HG02610 (cell line): ENCODE results near the gene ICAM1.

Source experiments
- ATAC-seq: cut with Tn5 transposase; IDR thresholded peaks from one replicate; pipeline ENCODE4 v1.9.1; 2021; ENCODE audit warnings: mild to moderate bottlenecking, moderate library complexity; ENCODE audit not compliant: unreplicated experiment

ICAM1 gene

DNA sequence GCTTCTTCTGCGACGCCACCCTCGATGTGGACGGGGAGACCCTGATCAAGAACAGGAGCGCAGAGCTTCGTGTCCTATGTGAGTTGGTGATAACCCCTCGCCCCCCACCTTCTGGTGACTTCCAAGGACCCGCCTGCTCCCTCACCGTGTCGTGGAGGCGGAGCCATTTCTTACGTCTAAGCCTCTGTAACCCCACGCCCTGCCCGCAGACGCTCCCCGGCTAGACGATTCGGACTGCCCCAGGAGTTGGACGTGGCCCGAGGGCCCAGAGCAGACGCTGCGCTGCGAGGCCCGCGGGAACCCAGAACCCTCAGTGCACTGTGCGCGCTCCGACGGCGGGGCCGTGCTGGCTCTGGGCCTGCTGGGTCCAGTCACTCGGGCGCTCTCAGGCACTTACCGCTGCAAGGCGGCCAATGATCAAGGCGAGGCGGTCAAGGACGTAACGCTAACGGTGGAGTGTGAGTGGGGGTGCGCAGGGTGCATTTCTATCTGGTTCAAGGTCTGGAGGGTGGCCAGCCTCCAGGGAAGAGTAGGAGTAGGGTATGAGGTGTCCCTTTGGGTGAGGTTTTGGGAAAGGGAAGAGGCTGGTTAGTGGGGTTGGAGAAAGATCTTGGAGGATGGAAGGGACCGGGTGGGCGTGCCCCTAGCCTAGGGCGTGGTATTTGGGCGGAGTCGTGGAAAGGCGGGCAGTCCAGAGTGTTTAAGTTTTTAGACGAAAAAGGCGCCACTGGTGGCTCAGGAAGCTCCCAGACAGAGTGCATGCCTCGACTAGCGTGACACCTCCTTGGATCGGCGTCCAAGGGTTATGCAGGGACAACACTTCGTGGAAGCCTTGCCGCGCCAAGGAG is 22.1 kb downstream of the ICAM1 start:
- ATAC-seq, result no peak

GRCh38 chr19:10293637-10294367 is 22.9 kb downstream of the ICAM1 start:
- no peak for ATAC-seq

DNA sequence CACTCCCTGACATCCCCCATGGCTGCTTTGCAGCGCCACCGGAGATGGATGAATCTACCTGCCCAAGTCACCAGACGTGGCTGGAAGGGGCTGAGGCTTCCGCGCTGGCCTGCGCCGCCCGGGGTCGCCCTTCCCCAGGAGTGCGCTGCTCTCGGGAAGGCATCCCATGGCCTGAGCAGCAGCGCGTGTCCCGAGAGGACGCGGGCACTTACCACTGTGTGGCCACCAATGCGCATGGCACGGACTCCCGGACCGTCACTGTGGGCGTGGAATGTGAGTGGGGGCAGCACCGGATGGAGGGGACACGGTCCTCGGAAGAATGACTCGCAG is 23.4 kb downstream of the ICAM1 start:
- ATAC-seq, result no peak

DNA sequence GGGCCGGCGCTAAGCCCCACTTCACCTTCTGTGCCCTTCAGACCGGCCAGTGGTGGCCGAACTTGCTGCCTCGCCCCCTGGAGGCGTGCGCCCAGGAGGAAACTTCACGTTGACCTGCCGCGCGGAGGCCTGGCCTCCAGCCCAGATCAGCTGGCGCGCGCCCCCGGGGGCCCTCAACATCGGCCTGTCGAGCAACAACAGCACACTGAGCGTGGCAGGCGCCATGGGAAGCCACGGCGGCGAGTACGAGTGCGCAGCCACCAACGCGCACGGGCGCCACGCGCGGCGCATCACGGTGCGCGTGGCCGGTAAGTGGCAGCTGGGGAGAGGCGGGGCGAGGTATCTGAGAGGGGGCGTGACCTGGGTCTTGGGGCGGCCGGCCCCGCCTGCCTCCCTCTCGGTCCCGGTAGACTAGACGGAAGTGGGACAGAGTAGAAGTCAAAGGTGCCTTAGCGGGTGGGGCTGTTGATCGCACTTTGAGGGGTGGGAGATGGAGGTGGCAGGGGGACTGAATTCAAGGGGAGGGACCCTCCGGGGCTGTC is 24.5 kb downstream of the ICAM1 start:
- ATAC-seq, result no peak

DNA sequence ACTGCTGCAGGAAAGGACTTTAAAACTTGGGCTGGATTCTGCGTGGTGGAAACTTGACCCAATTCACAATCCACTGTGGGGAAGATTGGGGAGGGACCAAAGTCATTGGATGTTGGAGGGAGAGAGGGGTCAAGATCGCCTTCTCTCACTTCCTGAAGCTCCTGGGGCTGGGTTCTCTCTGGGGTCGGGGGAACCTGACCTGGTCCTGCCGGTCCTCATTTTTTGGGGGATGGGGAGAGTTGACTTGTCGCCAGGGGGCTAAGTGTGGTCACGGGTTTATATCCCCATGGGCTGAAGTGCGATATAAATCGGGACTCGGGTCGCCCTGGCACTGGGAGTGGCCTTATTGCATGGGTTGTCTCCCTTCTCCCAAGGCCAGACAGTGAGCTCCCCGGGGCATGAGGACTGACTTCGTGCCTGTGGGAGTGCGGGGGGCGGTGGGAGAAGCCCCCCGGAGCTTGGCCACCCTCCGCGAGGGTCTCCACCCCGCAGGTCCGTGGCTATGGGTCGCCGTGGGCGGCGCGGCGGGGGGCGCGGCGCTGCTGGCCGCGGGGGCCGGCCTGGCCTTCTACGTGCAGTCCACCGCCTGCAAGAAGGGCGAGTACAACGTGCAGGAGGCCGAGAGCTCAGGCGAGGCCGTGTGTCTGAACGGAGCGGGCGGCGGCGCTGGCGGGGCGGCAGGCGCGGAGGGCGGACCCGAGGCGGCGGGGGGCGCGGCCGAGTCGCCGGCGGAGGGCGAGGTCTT is 25.1 kb downstream of the ICAM1 start:
- ATAC-seq, result no peak

DNA sequence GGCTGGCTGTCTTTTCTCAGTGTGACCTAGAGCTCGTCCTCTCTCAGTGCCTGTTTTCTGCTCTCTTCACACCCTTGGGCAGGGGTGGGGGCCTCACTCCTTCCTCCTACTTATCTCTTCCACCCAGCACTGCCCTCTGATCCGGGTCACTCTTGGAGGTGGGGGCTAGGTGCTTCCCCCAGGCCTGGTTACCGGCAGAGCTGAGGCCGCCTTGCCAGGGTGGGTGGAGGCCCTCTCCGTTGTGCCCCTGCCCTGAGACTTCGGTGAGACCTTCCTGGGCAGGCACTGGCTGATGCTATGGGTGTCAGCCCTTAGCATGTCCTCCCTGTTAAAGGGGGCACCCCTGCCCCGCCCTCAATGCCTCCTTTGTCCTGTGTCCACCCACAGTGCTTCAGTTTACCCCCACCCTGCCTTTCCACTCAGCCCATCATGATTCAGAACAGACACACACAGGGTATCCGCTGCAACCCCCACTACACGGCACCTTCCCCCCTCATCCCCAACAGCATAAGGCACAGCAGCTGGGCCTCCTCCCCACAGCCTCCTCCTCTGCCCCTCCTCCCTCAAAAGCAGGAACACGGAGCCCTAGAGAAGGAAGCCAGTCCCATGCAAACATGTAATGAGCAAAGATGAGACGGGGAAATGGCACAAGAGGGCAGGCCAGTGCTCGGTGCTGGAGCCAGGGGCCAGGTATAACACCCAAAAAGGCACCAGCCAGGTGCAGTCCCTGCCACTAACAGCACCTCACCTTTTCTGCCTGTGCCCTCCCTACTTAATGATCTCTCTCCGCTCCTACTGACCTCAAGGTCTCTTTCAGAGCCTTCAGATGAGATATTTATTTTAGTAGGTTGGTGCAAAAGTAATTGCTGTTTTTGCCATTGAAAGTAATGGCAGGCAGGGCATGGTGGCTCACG is 28.9 kb downstream of the ICAM1 start:
- ATAC-seq, result no peak

GRCh38 chr19:10305139-10305806 is 34.4 kb downstream of the ICAM1 start:
- ATAC-seq, result no peak

DNA sequence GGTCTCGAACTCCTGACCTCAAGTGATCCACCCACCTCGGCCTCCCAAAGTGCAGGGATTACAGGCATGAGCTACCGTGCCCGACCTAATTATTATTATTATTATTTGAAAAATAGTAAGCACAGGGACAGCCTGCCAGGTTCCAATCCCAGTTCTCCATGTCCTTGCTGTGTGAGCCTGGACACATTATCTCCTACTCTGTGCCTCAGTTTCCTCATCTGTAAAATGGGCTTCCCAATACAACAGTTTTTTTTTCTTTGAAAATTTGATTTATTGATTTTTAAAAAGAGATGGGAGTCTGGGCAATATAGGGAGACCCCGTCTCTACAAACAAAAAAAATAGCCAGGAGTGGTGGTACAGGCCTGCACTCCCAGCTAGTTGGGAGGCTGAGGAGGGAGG is 35.4 kb downstream of the ICAM1 start:
- ATAC-seq, result no peak

GRCh38 chr19:10309423-10309822 is 38.5 kb downstream of the ICAM1 start, which contains the start of gene ZGLP1:
ZGLP1 (minus strand) TSS chr19:10309815.
- ATAC-seq, result no peak

GRCh38 chr19:10315335-10316214 is 44.7 kb downstream of the ICAM1 start, which contains the start of gene FDX2:
FDX2 (minus strand) TSS chr19:10316015; CDS start chr19:10315996, 19 bp downstream.
- peak; percentile 59 for ATAC-seq

GRCh38 chr19:10316229-10317044 is 45.5 kb downstream of the ICAM1 start:
- no peak for ATAC-seq

GRCh38 chr19:10317045-10317856 is 46.3 kb downstream of the ICAM1 start:
- no peak for ATAC-seq

DNA sequence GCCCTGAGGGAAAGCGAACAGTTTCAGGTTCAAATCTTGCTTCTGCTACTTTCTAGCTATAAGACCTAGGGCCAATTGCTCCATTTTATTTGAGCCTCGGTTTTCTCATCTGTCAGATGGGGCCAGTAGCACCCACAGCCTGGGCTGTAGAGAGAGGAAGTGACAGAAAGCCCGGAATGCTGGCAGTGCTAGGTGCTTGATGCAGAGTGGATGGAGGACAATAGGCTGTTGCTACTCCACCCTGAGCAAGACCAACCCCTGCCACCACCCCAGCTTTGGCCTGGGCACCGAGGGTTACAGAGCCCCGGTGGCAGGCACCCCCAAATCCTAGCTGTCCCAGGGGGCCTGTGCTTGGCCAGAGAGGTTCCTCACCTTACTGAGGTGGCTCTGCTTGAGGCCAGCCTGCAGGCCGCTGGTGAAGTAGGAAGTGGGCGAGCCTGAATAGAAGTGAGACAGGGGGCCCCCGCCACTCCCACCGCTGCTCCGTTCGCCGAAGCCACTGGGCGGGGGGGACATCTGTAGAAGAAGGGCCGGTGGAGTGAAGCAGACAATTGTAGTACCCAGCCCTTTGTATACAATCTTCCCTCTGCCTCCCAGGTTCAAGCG is 47.0 kb downstream of the ICAM1 start:
- ATAC-seq, result no peak

DNA sequence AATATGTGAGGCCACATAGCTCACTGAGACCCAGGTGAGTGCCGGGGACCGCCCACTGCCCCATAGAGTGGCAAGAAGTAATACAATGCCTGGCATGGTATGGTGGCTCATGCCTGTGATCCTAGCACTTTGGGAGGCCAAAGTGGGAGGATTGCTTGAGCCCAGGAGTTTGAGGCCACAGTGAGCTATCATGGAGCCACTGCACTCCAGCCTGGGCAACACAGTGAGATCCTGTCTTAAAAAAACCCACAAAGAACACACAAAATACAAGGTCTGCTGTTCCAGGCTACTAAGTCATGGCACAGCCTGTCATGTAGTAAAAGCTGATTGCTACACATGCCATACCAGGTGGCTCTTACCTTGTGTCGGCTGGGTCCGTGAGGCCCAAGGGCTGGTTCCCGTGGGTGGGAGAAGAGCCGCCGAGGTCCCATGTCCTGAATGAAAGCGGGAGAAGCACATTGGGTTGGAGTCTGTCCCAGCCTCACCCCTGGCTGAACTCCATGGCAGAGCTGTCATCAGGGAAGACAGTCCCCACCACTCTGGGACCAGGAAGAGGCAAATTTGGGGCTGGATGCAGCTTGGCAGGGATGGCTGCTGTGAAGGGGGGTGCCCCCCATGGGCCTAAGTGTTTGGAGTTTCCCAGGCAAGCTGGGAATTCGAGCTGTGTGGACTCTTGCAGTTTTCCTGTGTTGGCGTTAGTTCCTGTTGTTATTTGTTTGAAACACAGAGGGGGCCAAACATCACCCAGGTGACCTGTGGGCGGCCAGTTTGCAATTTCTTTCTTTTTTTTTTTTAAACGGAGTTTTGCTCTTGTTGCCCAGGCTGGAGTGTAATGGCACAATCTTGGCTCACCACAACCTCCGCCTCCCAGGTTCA is 48.1 kb downstream of the ICAM1 start:
- no peak for ATAC-seq

DNA sequence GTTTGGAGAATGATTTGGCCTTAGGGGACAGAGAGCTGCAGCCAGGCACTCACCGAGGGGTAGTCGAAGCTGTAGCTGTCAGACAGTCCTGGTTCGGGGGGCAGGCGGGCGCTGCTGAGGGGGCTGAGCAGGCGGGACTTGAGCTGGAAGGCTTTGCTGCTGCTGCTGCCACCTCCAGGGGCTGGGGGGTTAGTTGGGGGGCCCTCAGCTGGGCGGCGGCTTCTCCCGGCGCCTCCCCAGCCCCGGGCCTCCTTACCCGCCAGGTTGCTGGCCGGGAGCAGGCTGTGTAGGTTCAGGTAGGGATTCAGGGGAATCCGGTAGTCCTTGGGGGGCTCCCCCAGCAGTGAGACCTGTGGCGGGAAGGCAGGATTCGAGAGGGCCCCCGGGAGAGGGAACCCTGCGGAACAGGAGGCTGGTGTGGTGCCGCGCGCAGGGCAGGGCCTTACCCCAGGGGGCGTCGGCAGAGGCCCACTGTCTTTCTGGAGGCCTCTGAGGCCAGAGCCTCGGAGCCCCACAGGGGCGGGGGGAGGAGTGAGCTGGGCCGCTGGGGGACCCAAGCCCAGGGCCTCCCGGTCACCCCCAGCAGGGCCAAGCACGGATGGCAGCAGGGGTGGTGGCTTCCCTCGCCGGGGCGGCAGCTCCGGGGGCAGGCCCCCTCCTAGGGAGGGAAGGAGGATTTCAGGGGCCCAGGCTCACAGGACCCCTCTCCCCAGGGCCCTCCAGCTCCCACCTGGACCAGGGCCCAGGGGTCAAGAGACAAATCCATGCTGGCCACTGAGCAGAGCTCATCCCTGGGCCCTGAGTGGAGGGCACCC is 49.9 kb downstream of the ICAM1 start:
- no peak for ATAC-seq
